HT-29 (cell line): ENCODE data around the gene ABCA2. TPM values are rescaled to one million over a fixed set of nuclear protein-coding genes. Genes with fewer than 3 reads are reported as not detected.
A peak's percentile ranks its signal among the peaks of the same experiment; 100 is the strongest.

ENCODE experiments used
- DNase-seq: peaks from one replicate; pipeline ENCODE4 v3.0.0-alpha.2; 2015; ENCODE audit warnings: low spot score
- total RNA-seq: library from RNA; depleted of rRNA; stranded (reverse); fragments of >200 nt; shearing (Covaris generic); gene quantifications from 2 replicates; pipeline ENCODE4 v1.2.3, GENCODE V29; 2014; rRNA removed

ABCA2 gene
- total RNA-seq: 92.6 and 99.9 TPM in 2 replicates

- peak; percentile 32 for DNase-seq
Observed at GRCh38 chr9:137027369-137028262, at the start of gene ABCA2. ABCA2 (minus strand) TSS chr9:137028237; CDS start chr9:137028140, 97 bp downstream.

- no peak for DNase-seq
Observed at GRCh38 chr9:137077010-137077747, 49.1 kb upstream of the ABCA2 start, which contains the start of gene UAP1L1. UAP1L1 (plus strand) TSS chr9:137077517; CDS start chr9:137077533, 16 bp downstream.

- DNase-seq: no peak
Observed at GRCh38 chr9:137076636-137077009, 48.6 kb upstream of the ABCA2 start.

GRCh38 chr9:137075275-137075775, 47.3 kb upstream of the ABCA2 start:
- no peak for DNase-seq

GRCh38 chr9:137074657-137075274, 46.7 kb upstream of the ABCA2 start:
- no peak for DNase-seq

GRCh38 chr9:137073992-137074399, 46.0 kb upstream of the ABCA2 start:
- DNase-seq: no peak

GRCh38 chr9:137071282-137071681, 43.2 kb upstream of the ABCA2 start:
- DNase-seq: no peak

GRCh38 chr9:137070906-137071275, 42.9 kb upstream of the ABCA2 start:
- DNase-seq: peak; percentile 65

GRCh38 chr9:137070201-137070905, 42.3 kb upstream of the ABCA2 start, which contains the start of gene SAPCD2:
SAPCD2 (minus strand) TSS chr9:137070557; CDS start chr9:137070460, 97 bp downstream.
- DNase-seq: peak; percentile 91

GRCh38 chr9:137069508-137070091, 41.6 kb upstream of the ABCA2 start:
- no peak for DNase-seq

- no peak for DNase-seq
Observed at GRCh38 chr9:137068539-137069507, 40.8 kb upstream of the ABCA2 start.

- peak; percentile 90 for DNase-seq
Observed at GRCh38 chr9:137067860-137068538, 40.0 kb upstream of the ABCA2 start.

GRCh38 chr9:137066096-137066861, 38.2 kb upstream of the ABCA2 start:
- DNase-seq: no peak

GRCh38 chr9:137065336-137065967, 37.4 kb upstream of the ABCA2 start:
- no peak for DNase-seq

GRCh38 chr9:137064880-137065164, 36.8 kb upstream of the ABCA2 start:
- no peak for DNase-seq

- DNase-seq: peak; percentile 67
Observed at GRCh38 chr9:137064027-137064879, 36.2 kb upstream of the ABCA2 start.
